ENCODE data around the gene TRPM5.

DNA sequence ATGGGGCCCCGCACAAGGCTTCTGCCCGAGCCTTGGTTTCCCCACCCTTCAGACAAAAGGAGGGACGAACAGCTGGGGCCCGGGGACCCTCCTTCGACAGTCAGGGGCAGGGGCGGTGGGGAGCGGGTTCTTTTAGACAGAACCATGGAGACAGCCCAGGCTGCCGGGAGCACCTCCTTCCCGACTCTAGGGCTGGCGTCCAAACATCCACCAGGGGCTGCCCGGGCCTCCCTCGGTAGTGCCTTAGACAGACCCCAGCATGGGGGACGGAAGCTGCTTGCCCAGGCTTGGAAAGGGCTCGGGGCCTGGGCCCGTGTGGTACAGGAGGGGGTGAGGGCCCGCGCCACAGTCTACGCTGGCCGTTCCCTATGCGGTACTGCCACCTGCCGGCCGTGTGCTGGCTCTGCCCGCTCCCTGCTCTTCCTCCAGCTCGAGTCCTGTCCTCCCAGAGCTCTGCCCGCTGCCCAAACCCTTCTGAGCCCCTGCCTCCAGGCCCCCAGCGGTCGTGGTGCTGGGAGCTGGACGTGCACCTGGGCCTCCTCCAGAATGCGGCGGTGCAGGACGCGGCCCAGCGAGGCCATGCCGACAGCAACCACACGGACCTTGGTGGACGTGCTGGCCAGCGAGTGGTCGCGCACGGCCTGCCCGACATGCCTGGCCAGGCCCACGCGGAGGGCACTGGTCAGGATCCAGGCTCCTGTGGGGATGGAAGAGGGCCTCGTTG, 23.6 kb downstream of the TRPM5 start:
- no peak for TF ChIP-seq POLR2A (IDR thresholded peaks at IDR 0.05; ENCODE audit: low read depth)
- peak; percentile 90 to 95 (median 92) for TF ChIP-seq CTCF (IDR thresholded peaks at IDR 0.05)
- no peak for TF ChIP-seq POLR2AphosphoS5 (IDR thresholded peaks at IDR 0.05)
- TF ChIP-seq EP300 (IDR thresholded peaks at IDR 0.05) = no peak

Data from esophagus muscularis mucosa (tissue), 4 donors.